HEK293 (cell line): ENCODE data around the gene ZFAND5.

Source experiments
- CTCF ChIA-PET: fragments of 350-600 bp; formaldehyde crosslinking; extraction: SDS; loops from one replicate; lab custom pipeline; 2021; ENCODE audit warnings: antibody characterized with exemption; lab: Yijun Ruan, JAX
- POLR2A ChIA-PET: fragments of 300-600 bp; formaldehyde crosslinking; extraction: SDS; loops from one replicate; lab custom pipeline; 2020; ENCODE audit warnings: antibody characterized with exemption, inconsistent platforms; lab: Yijun Ruan, JAX
- H3K27ac ChIP-seq: fragments of 200-500 bp; sonication (Bioruptor generic); 2 replicates; pipeline ENCODE4 v1.5.1; 2014; ENCODE audit warnings: low read depth, low read length, control low read depth, inconsistent platforms; ENCODE audit errors: extremely low read depth
- H3K36me3 ChIP-seq, 2 experiments: fragments of 200-500 bp in 1 of 2; sonication (Bioruptor generic) in 1 of 2; 1 replicate in 1 of 2; 2 replicates in 1 of 2; pipeline ENCODE4 v1.5.1; 2014 to 2017; ENCODE audit warnings: inconsistent platforms in 2 of 2, low read length in 2 of 2; ENCODE audit not compliant: control insufficient read depth in 2 of 2, insufficient read depth in 1 of 2
- H3K4me1 ChIP-seq: fragments of 200-500 bp; sonication (Bioruptor generic); 2 replicates; pipeline ENCODE4 v1.5.1; 2014; ENCODE audit warnings: mild to moderate bottlenecking, low read length, inconsistent platforms; ENCODE audit not compliant: control insufficient read depth, insufficient read depth
- H3K4me3 ChIP-seq: 2 replicates; pipeline ENCODE4 v1.5.1; 2011; ENCODE audit warnings: low read depth, mild to moderate bottlenecking, control low read depth, low read length, moderate library complexity
- H3K9me3 ChIP-seq: fragments of 200-500 bp; sonication (Bioruptor generic); 2 replicates; pipeline ENCODE4 v1.5.1; 2014; ENCODE audit warnings: low read depth, low read length, inconsistent platforms; ENCODE audit not compliant: control insufficient read depth, insufficient read depth
- GLIS1 ChIP-seq: fragments of 450-650 bp; formaldehyde crosslinking; IDR thresholded peaks from 2 replicates; pipeline ENCODE4 v1.5.1; 2016; ENCODE audit warnings: missing biosample characterization, missing genetic modification characterization
- GLIS2 ChIP-seq: fragments of 450-650 bp; formaldehyde crosslinking; IDR thresholded peaks from 2 replicates; pipeline ENCODE4 v1.5.1; 2016; ENCODE audit warnings: missing biosample characterization, missing genetic modification characterization
- HOXD13 ChIP-seq: sonication (generic); formaldehyde crosslinking; IDR thresholded peaks from 2 replicates; pipeline ENCODE4 v1.8.0; 2022; ENCODE audit warnings: missing genetic modification reagents, borderline replicate concordance
- KLF16 ChIP-seq: fragments of 450-650 bp; formaldehyde crosslinking; IDR thresholded peaks from 2 replicates; pipeline ENCODE4 v1.5.1; 2017; ENCODE audit warnings: missing biosample characterization, missing genetic modification characterization
- MZF1 ChIP-seq: fragments of 450-650 bp; formaldehyde crosslinking; IDR thresholded peaks from 2 replicates; pipeline ENCODE4 v1.5.1; 2017; ENCODE audit warnings: missing biosample characterization, missing genetic modification characterization, borderline replicate concordance
- PRDM10 ChIP-seq: fragments of 450-650 bp; formaldehyde crosslinking; IDR thresholded peaks from 2 replicates; pipeline ENCODE4 v1.5.1; 2016; ENCODE audit warnings: missing biosample characterization, missing genetic modification characterization
- PRDM6 ChIP-seq: fragments of 450-650 bp; formaldehyde crosslinking; IDR thresholded peaks from 2 replicates; pipeline ENCODE4 v1.5.1; 2017; ENCODE audit warnings: missing biosample characterization, missing genetic modification characterization
- ZBTB8A ChIP-seq: fragments of 450-650 bp; formaldehyde crosslinking; IDR thresholded peaks from 2 replicates; pipeline ENCODE4 v1.5.1; 2016; ENCODE audit warnings: missing biosample characterization, missing genetic modification characterization
- ZNF157 ChIP-seq: fragments of 450-650 bp; formaldehyde crosslinking; IDR thresholded peaks from 2 replicates; pipeline ENCODE4 v1.5.1; 2016; ENCODE audit warnings: missing biosample characterization, missing genetic modification characterization
- ZNF2 ChIP-seq: fragments of 450-650 bp; formaldehyde crosslinking; IDR thresholded peaks from 2 replicates; pipeline ENCODE4 v1.5.1; 2016; ENCODE audit warnings: missing biosample characterization, missing genetic modification characterization
- ZNF221 ChIP-seq: fragments of 450-650 bp; formaldehyde crosslinking; IDR thresholded peaks from 2 replicates; pipeline ENCODE4 v1.5.1; 2017; ENCODE audit warnings: missing biosample characterization, missing genetic modification characterization, borderline replicate concordance
- ZNF26 ChIP-seq: fragments of 450-650 bp; formaldehyde crosslinking; IDR thresholded peaks from 2 replicates; pipeline ENCODE4 v1.5.1; 2016; ENCODE audit warnings: missing biosample characterization, missing genetic modification characterization
- ZNF280C ChIP-seq: fragments of 450-650 bp; formaldehyde crosslinking; IDR thresholded peaks from 2 replicates; pipeline ENCODE4 v1.5.1; 2016; ENCODE audit warnings: missing biosample characterization, missing genetic modification characterization
- ZNF335 ChIP-seq: fragments of 450-650 bp; formaldehyde crosslinking; conservative IDR thresholded peaks from 2 replicates; pipeline ENCODE4 v1.5.1; 2016; ENCODE audit warnings: missing biosample characterization, missing genetic modification characterization
- ZNF37A ChIP-seq: fragments of 450-650 bp; IDR thresholded peaks from 2 replicates; pipeline ENCODE4 v1.5.1; 2018; ENCODE audit warnings: missing biosample characterization, missing genetic modification characterization
- ZNF426 ChIP-seq: fragments of 450-650 bp; formaldehyde crosslinking; IDR thresholded peaks from 2 replicates; pipeline ENCODE4 v1.5.1; 2017; ENCODE audit warnings: missing biosample characterization, missing genetic modification characterization, mild to moderate bottlenecking, inconsistent platforms, moderate library complexity
- ZNF561 ChIP-seq: fragments of 450-650 bp; IDR thresholded peaks from 2 replicates; pipeline ENCODE4 v1.5.1; 2018; ENCODE audit warnings: missing biosample characterization, missing genetic modification characterization, borderline replicate concordance
- ZNF580 ChIP-seq: fragments of 450-650 bp; formaldehyde crosslinking; IDR thresholded peaks from 2 replicates; pipeline ENCODE4 v1.5.1; 2016; ENCODE audit warnings: missing biosample characterization, missing genetic modification characterization
- ZNF645 ChIP-seq: fragments of 450-650 bp; formaldehyde crosslinking; IDR thresholded peaks from 2 replicates; pipeline ENCODE4; 2016; ENCODE audit warnings: missing biosample characterization, missing genetic modification characterization
- ZNF670 ChIP-seq: fragments of 450-650 bp; formaldehyde crosslinking; IDR thresholded peaks from 2 replicates; pipeline ENCODE4 v1.5.1; 2016; ENCODE audit warnings: missing biosample characterization, missing genetic modification characterization, low read depth
- ZXDB ChIP-seq: fragments of 450-650 bp; formaldehyde crosslinking; IDR thresholded peaks from 2 replicates; pipeline ENCODE4 v1.5.1; 2016; ENCODE audit warnings: missing biosample characterization, missing genetic modification characterization

The ZFAND5 gene

GRCh38 chr9:72363236-72363635 is 1.8 kb downstream of the ZFAND5 start:
- ChIA-PET POLR2A (interaction anchor here (1.1 to 2.1 kb wide), 3 partner anchors 16 to 227 kb away, joined by 3 to 9 read pairs (median 3); no protein-coding TSS in a partner anchor), CTCF (interaction anchor here (0.6 to 2.7 kb wide), 7 partner anchors 9 to 758 kb away, joined by 3 to 12 read pairs (median 6); no protein-coding TSS in a partner anchor)
- Histone ChIP-seq H3K36me3 (peaks cover 10 to 51% of the 10 kb centered on the region in 2 experiments; a peak in 2 of 3 replicates), H3K9me3 (no peaks in the 10 kb centered on the region), H3K27ac (no peak overlapping the region), H3K4me3 (peak overlapping the region; percentile 85), H3K4me1 (peaks cover 13% of the 10 kb centered on the region)
- 0 out of 2 replicates have a peak, but pooled peaks have one; percentile 3 for TF ChIP-seq MZF1 (tag by site-specific recombination)
- TF ChIP-seq ZNF221 (tag by site-specific recombination), result no peak
- 0 out of 2 replicates have a peak, but pooled peaks have one; percentile 1 for TF ChIP-seq PRDM6 (tag by site-specific recombination)
- TF ChIP-seq ZNF580, result no peak

- POLR2A ChIA-PET, result interaction anchor here (0.5 to 2.1 kb wide), 7 partner anchors 16 to 451 kb away, joined by 3 to 9 read pairs (median 3); partner anchors contain the start of genes ABHD17B and C9orf85
- no peaks in the 10 kb centered on the region for H3K9me3 ChIP-seq
- no peak overlapping the region for H3K27ac ChIP-seq
- H3K4me3 ChIP-seq, result peak overlapping the region; percentile 85
- H3K4me1 ChIP-seq, result peaks cover 13% of the 10 kb centered on the region
- peaks cover 10 to 56% of the 10 kb centered on the region in 2 experiments; a peak in 2 of 3 replicates for H3K36me3 ChIP-seq
- CTCF ChIA-PET, result interaction anchor here (0.6 to 2.7 kb wide), 9 partner anchors 10 to 758 kb away, joined by 3 to 12 read pairs (median 4); no protein-coding TSS in a partner anchor
- TF ChIP-seq ZNF670 (no peak), PRDM6 (tag by site-specific recombination) (0 out of 2 replicates have a peak, but pooled peaks have one; percentile 56), ZNF426 (tag by site-specific recombination) (no peak), ZNF37A (no peak), KLF16 (no peak), ZXDB (tag by site-specific recombination) (peak; percentile 41; the same call in 1 of the 2 replicates), ZNF2 (tag by site-specific recombination) (0 out of 2 replicates have a peak, but pooled peaks have one; percentile 31), ZNF335 (no peak), ZNF280C (no peak), GLIS2 (tag by site-specific recombination) (no peak), ZBTB8A (tag by site-specific recombination) (peak; percentile 85), GLIS1 (tag by site-specific recombination) (no peak), ZNF26 (tag by site-specific recombination) (no peak), ZNF157 (tag by site-specific recombination) (no peak), ZNF561 (tag by site-specific recombination) (no peak), PRDM10 (tag by site-specific recombination) (no peak), HOXD13 (CRISPR knock-in tag) (no peak), ZNF645 (tag by site-specific recombination) (no peak)
These were observed 2.3 kb downstream of the ZFAND5 start for GRCh38 chr9:72362680-72363139.
